Fibroblast of pulmonary artery (primary cell): ENCODE results near the gene VEGFD.

Source experiments
- DNase-seq: peaks from one replicate; pipeline ENCODE4 v3.0.0-alpha.2; 2010; ENCODE audit warnings: low read depth
- H3K4me3 ChIP-seq: replicated peaks from 2 replicates; pipeline ENCODE4 v1.5.1; 2011; ENCODE audit warnings: low read depth, mild to moderate bottlenecking, control low read depth, low read length, moderate library complexity
- CTCF ChIP-seq: IDR thresholded peaks from 2 replicates; pipeline ENCODE4 v1.5.1; 2011; ENCODE audit warnings: mild to moderate bottlenecking, control low read depth, low read length, inconsistent platforms; ENCODE audit errors: missing control alignments

VEGFD gene

GRCh38 chrX:15299941-15300851, 84.0 kb downstream of the VEGFD start:
- DNase-seq: peak; percentile 52
- TF ChIP-seq CTCF: peak; percentile 38

GRCh38 chrX:15298780-15299179, 85.4 kb downstream of the VEGFD start:
- TF ChIP-seq CTCF: no peak
- H3K4me3 ChIP-seq: no peak overlapping the region
- no peak for DNase-seq

More at GRCh38 chrX:15299941-15300851, 84.0 kb downstream of the VEGFD start:
- no peak overlapping the region for H3K4me3 ChIP-seq

- no peak overlapping the region for H3K4me3 ChIP-seq
- TF ChIP-seq CTCF: no peak
- DNase-seq: peak; percentile 47
Measured at GRCh38 chrX:15298201-15298600, 86.0 kb downstream of the VEGFD start.
